ENCODE results near the gene PTBP3.

Gene PTBP3

DNA sequence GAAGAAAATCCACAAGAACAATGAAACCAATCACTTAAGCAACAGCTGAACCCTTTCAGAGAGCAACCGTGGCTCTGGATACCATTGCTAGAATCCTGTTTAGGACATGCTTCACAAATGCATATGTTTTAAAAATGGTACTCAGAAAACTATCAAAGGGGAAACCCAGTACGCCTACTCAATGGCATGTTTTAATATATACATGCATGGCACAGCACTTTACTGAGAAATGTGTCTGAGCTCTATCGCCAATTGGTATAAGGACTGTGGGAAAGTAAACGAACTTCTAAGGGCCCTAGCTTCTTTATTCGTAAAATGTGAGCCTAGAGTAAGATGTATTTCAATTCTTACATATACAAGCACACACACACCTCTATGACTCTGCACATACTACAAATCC, 72.3 kb downstream of the PTBP3 start:
- Histone ChIP-seq H3K9ac (no peak overlapping the region), H3K36me3 (ENCODE audit: control insufficient read depth, insufficient read depth, low read length) (no peaks in the 10 kb centered on the region), H3K4me1 (peaks cover 2% of the 10 kb centered on the region), H3K27ac (no peak overlapping the region), H3K79me2 (no peaks in the 10 kb centered on the region), H2AFZ (no peak overlapping the region), H3K27me3 (ENCODE audit: control insufficient read depth, insufficient read depth, low read length) (no peaks in the 10 kb centered on the region), H3K9me3 (ENCODE audit: control insufficient read depth, low read length) (no peaks in the 10 kb centered on the region), H3K4me3 (ENCODE audit: low read depth, low read length) (no peak overlapping the region), H3K4me2 (ENCODE audit: low read length) (no peak overlapping the region)
- TF ChIP-seq, protein P1, sequence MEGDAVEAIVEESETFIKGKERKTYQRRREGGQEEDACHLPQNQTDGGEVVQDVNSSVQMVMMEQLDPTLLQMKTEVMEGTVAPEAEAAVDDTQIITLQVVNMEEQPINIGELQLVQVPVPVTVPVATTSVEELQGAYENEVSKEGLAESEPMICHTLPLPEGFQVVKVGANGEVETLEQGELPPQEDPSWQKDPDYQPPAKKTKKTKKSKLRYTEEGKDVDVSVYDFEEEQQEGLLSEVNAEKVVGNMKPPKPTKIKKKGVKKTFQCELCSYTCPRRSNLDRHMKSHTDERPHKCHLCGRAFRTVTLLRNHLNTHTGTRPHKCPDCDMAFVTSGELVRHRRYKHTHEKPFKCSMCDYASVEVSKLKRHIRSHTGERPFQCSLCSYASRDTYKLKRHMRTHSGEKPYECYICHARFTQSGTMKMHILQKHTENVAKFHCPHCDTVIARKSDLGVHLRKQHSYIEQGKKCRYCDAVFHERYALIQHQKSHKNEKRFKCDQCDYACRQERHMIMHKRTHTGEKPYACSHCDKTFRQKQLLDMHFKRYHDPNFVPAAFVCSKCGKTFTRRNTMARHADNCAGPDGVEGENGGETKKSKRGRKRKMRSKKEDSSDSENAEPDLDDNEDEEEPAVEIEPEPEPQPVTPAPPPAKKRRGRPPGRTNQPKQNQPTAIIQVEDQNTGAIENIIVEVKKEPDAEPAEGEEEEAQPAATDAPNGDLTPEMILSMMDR (IDR thresholded peaks at IDR 0.05) = no peak

DNA sequence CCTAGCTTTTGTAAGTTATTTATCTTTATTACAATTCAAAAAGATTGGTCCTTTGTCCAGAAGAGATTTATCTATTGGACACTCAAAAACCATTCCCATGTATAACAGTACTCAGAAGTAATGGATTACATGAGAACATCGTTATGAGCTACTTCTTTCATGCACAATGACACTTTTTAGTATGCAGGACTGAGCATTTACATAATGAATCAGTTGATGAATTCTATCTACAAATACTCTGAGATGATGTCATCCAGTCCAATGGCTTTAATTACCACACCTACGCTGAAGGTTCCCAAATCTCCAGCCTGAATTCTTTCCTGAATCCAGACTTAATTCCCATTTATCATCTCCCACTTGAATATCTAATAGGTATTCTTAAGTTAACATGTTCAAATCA, 75.3 kb downstream of the PTBP3 start:
- no peaks in the 10 kb centered on the region for H3K79me2 ChIP-seq
- H2AFZ ChIP-seq = no peak overlapping the region
- H3K27me3 ChIP-seq (ENCODE audit: control insufficient read depth, insufficient read depth, low read length) = no peaks in the 10 kb centered on the region
- H3K4me1 ChIP-seq = no peaks in the 10 kb centered on the region
- no peak overlapping the region for H3K4me2 ChIP-seq (ENCODE audit: low read length)
- H3K9ac ChIP-seq = no peak overlapping the region
- no peak overlapping the region for H3K27ac ChIP-seq
- H3K9me3 ChIP-seq (ENCODE audit: control insufficient read depth, low read length) = no peaks in the 10 kb centered on the region
- TF ChIP-seq, protein P1 (IDR thresholded peaks at IDR 0.05) = no peak
- no peak overlapping the region for H3K4me3 ChIP-seq (ENCODE audit: low read depth, low read length)
- H3K36me3 ChIP-seq (ENCODE audit: control insufficient read depth, insufficient read depth, low read length) = no peaks in the 10 kb centered on the region

DNA sequence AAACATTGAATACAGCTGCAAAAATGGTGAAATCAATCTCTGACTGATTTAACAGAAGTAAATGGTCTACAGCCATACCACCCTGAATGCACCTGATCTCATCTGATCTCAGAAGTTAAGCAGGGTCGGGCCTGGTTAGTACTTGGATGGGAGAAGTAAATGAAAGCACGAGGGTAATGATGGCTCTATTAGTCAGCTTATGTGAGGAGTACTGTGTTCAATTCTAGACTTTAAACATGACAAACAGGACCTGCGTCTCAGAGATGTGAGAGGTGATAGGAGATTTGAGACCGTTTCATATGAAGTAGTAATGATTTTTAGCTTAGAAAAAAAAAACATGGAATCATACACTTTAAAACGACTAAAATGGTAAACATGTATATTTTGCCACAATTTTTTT, 81.2 kb downstream of the PTBP3 start:
- no peak overlapping the region for H3K4me2 ChIP-seq (ENCODE audit: low read length)
- H3K9ac ChIP-seq = no peak overlapping the region
- H3K4me3 ChIP-seq (ENCODE audit: low read depth, low read length) = no peak overlapping the region
- no peak overlapping the region for H3K27ac ChIP-seq
- TF ChIP-seq, protein P1 (IDR thresholded peaks at IDR 0.05) = no peak
- no peak overlapping the region for H2AFZ ChIP-seq
- no peaks in the 10 kb centered on the region for H3K36me3 ChIP-seq (ENCODE audit: control insufficient read depth, insufficient read depth, low read length)
- H3K9me3 ChIP-seq (ENCODE audit: control insufficient read depth, low read length) = no peaks in the 10 kb centered on the region
- no peaks in the 10 kb centered on the region for H3K79me2 ChIP-seq
- H3K27me3 ChIP-seq (ENCODE audit: control insufficient read depth, insufficient read depth, low read length) = no peaks in the 10 kb centered on the region
- no peaks in the 10 kb centered on the region for H3K4me1 ChIP-seq

DNA sequence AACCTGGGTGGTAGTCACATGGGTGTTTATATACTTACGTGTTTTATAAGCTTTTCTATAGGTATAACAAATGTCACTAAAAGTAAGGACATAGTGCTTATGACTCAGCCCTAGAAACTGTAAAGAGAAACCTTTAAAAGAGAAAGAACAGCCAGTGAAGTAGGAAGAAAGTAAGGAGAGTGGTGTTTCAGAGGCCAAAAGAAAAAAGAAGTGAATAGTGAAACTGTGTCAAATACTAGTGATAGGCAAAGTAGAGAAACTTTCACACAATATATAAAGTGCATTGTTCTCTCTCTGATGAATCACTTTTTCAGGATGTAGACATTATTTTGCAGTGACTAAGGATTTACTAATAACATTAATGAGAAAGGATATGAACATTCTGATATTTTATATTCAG, 84.1 kb downstream of the PTBP3 start:
- Histone ChIP-seq H2AFZ (no peak overlapping the region), H3K4me2 (ENCODE audit: low read length) (no peak overlapping the region), H3K36me3 (ENCODE audit: control insufficient read depth, insufficient read depth, low read length) (no peaks in the 10 kb centered on the region)

DNA sequence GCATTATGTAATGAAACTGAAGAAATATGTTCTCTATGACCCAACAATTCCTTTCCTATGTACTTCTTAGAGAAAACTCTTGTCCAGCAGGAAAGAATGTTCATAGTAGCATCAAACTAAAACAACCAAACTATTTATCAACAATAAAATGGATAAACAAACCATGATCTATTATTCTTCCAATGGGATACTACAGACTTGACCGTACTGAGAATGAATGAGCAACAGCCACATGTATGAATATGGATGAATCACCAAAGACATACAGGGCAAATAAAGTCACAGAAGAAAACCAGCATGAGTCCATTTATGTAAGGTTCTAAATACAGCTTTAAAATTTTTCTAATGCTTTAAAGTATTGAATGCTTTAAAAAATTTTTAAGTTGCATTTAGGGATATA, 84.7 kb downstream of the PTBP3 start:
- Histone ChIP-seq H3K4me3 (ENCODE audit: low read depth, low read length) (no peak overlapping the region), H3K9me3 (ENCODE audit: control insufficient read depth, low read length) (no peaks in the 10 kb centered on the region), H3K4me1 (no peaks in the 10 kb centered on the region), H3K79me2 (no peaks in the 10 kb centered on the region), H3K36me3 (ENCODE audit: control insufficient read depth, insufficient read depth, low read length) (no peaks in the 10 kb centered on the region), H3K27me3 (ENCODE audit: control insufficient read depth, insufficient read depth, low read length) (no peaks in the 10 kb centered on the region), H3K27ac (no peak overlapping the region), H2AFZ (no peak overlapping the region), H3K4me2 (ENCODE audit: low read length) (no peak overlapping the region), H3K9ac (no peak overlapping the region)
- TF ChIP-seq, protein P1 (IDR thresholded peaks at IDR 0.05) = no peak

More for the DNA sequence above, 84.1 kb downstream of the PTBP3 start:
- no peaks in the 10 kb centered on the region for H3K9me3 ChIP-seq (ENCODE audit: control insufficient read depth, low read length)
- no peak overlapping the region for H3K4me3 ChIP-seq (ENCODE audit: low read depth, low read length)
- no peaks in the 10 kb centered on the region for H3K79me2 ChIP-seq
- no peaks in the 10 kb centered on the region for H3K4me1 ChIP-seq
- H3K27me3 ChIP-seq (ENCODE audit: control insufficient read depth, insufficient read depth, low read length) = no peaks in the 10 kb centered on the region
- TF ChIP-seq, protein P1 (IDR thresholded peaks at IDR 0.05) = no peak
- H3K9ac ChIP-seq = no peak overlapping the region
- H3K27ac ChIP-seq = no peak overlapping the region
